ENCODE measurements around the gene NRG4.

- TF ChIP-seq YY1 (IDR thresholded peaks at IDR 0.05; ENCODE audit: insufficient read depth, insufficient read length) (no peak), SUZ12 (IDR thresholded peaks at IDR 0.05; ENCODE audit: extremely low read depth, insufficient read depth, insufficient read length) (no peak)
Observed at GRCh38 chr15:76033438-76033837, 21.2 kb upstream of the NRG4 start.

Measured in NT2/D1 (cell line).